IMR-90 (cell line): Measurements from ENCODE around the gene BRF1. TPM values are rescaled to one million over a fixed set of nuclear protein-coding genes. Genes with fewer than 3 reads are reported as not detected.
A peak's percentile ranks its signal among the peaks of the same experiment; 100 is the strongest.
"Not testable (repeated sequence)": the region's sequence is repeated elsewhere in the genome, so short reads cannot be mapped to it uniquely, and the experiment has no call there.

Experiments used
- ATAC-seq: fragments of 200-7000 bp; cut with Tn5 transposase; 2 replicates; pipeline ENCODE4 v1.9.1; 2020; ENCODE audit warnings: low read depth, mild to moderate bottlenecking, moderate library complexity
- BruUV-seq: library from RNA; stranded (reverse); fragments of 400-500 nt; replicated peaks from 2 replicates; lab custom pipeline; 2021; lab: Mats Ljungman, UMichigan
- CTCF ChIA-PET: fragments of 300-600 bp; formaldehyde crosslinking; extraction: SDS; loops from one replicate; lab custom pipeline; 2021; ENCODE audit warnings: antibody characterized with exemption; lab: Yijun Ruan, JAX
- POLR2A ChIA-PET: fragments of 300-600 bp; sonication (Branson Sonifier 250); formaldehyde crosslinking; loops from one replicate; lab custom pipeline; 2022; ENCODE audit warnings: antibody characterized with exemption; ENCODE audit not compliant: unreplicated experiment; lab: Charles Lee
- DNase-seq: peaks from one replicate; pipeline ENCODE4 v3.0.0; 2013
- H2AFZ ChIP-seq: replicated peaks from 2 replicates; pipeline ENCODE3; 2013; ENCODE audit warnings: low read length, mild to moderate bottlenecking; ENCODE audit not compliant: poor library complexity
- H2AK5ac ChIP-seq: 2 replicates; pipeline ENCODE4 v1.6.1; 2013; ENCODE audit warnings: low read depth, low read length, inconsistent platforms
- H2AK9ac ChIP-seq: replicated peaks from 2 replicates; pipeline ENCODE3; 2013; ENCODE audit warnings: mild to moderate bottlenecking, low read depth, low read length, moderate library complexity; ENCODE audit not compliant: poor library complexity
- H2BK120ac ChIP-seq: 2 replicates; pipeline ENCODE4 v1.6.1; 2013; ENCODE audit warnings: low read depth, low read length, inconsistent platforms
- H2BK15ac ChIP-seq: 3 replicates; pipeline ENCODE4 v1.6.1; 2013; ENCODE audit warnings: low read depth, low read length, inconsistent platforms
- H2BK20ac ChIP-seq: 2 replicates; pipeline ENCODE4 v1.6.1; 2013; ENCODE audit warnings: low read depth, mild to moderate bottlenecking, inconsistent platforms, low read length, moderate library complexity
- H2BK5ac ChIP-seq: 2 replicates; pipeline ENCODE4 v1.6.1; 2013; ENCODE audit warnings: mild to moderate bottlenecking, low read depth, low read length, inconsistent platforms; ENCODE audit not compliant: poor library complexity, severe bottlenecking
- H3K14ac ChIP-seq: replicated peaks from 2 replicates; pipeline ENCODE4 v1.6.1; 2013; ENCODE audit warnings: low read depth, low read length, inconsistent platforms
- H3K18ac ChIP-seq: 2 replicates; pipeline ENCODE4 v1.6.1; 2013; ENCODE audit warnings: low read depth, low read length, control low read depth
- H3K23ac ChIP-seq: 2 replicates; pipeline ENCODE4 v1.6.1; 2013; ENCODE audit warnings: low read depth, low read length, inconsistent platforms
- H3K27ac ChIP-seq: 2 replicates; pipeline ENCODE4 v1.5.1; 2013; ENCODE audit warnings: mild to moderate bottlenecking, control low read depth, low read length; ENCODE audit not compliant: insufficient read depth
- H3K27me3 ChIP-seq: 2 replicates; pipeline ENCODE4 v1.6.1; 2013; ENCODE audit warnings: low read length; ENCODE audit not compliant: control insufficient read depth, insufficient read depth
- H3K36me3 ChIP-seq: 2 replicates; pipeline ENCODE4 v1.6.1; 2013; ENCODE audit warnings: low read length, mixed read lengths; ENCODE audit not compliant: control insufficient read depth, insufficient read depth
- H3K4ac ChIP-seq: 2 replicates; pipeline ENCODE4 v1.6.1; 2013; ENCODE audit warnings: low read depth, low read length, inconsistent platforms
- H3K4me1 ChIP-seq: 2 replicates; pipeline ENCODE4 v1.6.1; 2013; ENCODE audit warnings: low read length, mixed read lengths; ENCODE audit not compliant: control insufficient read depth, insufficient read depth
- H3K4me2 ChIP-seq: 2 replicates; pipeline ENCODE4 v1.6.1; 2013; ENCODE audit warnings: low read depth, mild to moderate bottlenecking, control low read depth, low read length, moderate library complexity
- H3K4me3 ChIP-seq: 2 replicates; pipeline ENCODE4 v1.5.1; 2013; ENCODE audit warnings: low read depth, mild to moderate bottlenecking, control low read depth, low read length, moderate library complexity; ENCODE audit not compliant: insufficient read depth
- H3K56ac ChIP-seq: 2 replicates; pipeline ENCODE4 v1.6.1; 2013; ENCODE audit warnings: low read length, inconsistent platforms; ENCODE audit not compliant: insufficient read depth; ENCODE audit errors: extremely low read depth
- H3K79me1 ChIP-seq, 2 experiments: 2 replicates each; pipeline ENCODE4 v1.6.1; 2013; ENCODE audit warnings: low read length in 2 of 2, inconsistent platforms in 1 of 2, low read depth in 1 of 2
- H3K9ac ChIP-seq: 2 replicates; pipeline ENCODE4 v1.6.1; 2013; ENCODE audit warnings: low read depth, low read length, control low read depth
- H3K9me1 ChIP-seq: 2 replicates; pipeline ENCODE4 v1.6.1; 2013; ENCODE audit warnings: low read length, inconsistent platforms; ENCODE audit not compliant: insufficient read depth
- H3K9me3 ChIP-seq: 2 replicates; pipeline ENCODE4 v1.6.1; 2013; ENCODE audit warnings: low read length; ENCODE audit not compliant: control insufficient read depth, insufficient read depth
- H4K20me1 ChIP-seq: 2 replicates; pipeline ENCODE4 v1.6.1; 2013; ENCODE audit warnings: low read length, inconsistent platforms; ENCODE audit not compliant: insufficient read depth
- H4K5ac ChIP-seq: 2 replicates; pipeline ENCODE4 v1.6.1; 2013; ENCODE audit warnings: mild to moderate bottlenecking, low read depth, low read length, control low read depth
- H4K8ac ChIP-seq, 2 experiments: 2 replicates each; pipeline ENCODE4 v1.6.1; 2013; ENCODE audit warnings: low read depth in 2 of 2, low read length in 2 of 2, control low read depth in 1 of 2, inconsistent platforms in 1 of 2
- H4K91ac ChIP-seq: 2 replicates; pipeline ENCODE4 v1.6.1; 2013; ENCODE audit warnings: low read depth, low read length, inconsistent platforms; ENCODE audit not compliant: insufficient read depth
- BHLHE40 ChIP-seq: fragments of 150-350 bp; IDR thresholded peaks from 2 replicates; pipeline ENCODE4 v1.6.1; 2016; ENCODE audit warnings: mild to moderate bottlenecking, low read depth, low read length
- CHD1 ChIP-seq: IDR thresholded peaks from 2 replicates; pipeline ENCODE4 v1.6.1; 2012; ENCODE audit warnings: low read depth, low read length, improper control_type of control experiment
- SMC3 ChIP-seq: fragments of 150-350 bp; IDR thresholded peaks from 2 replicates; pipeline ENCODE4 v1.6.1; 2016; ENCODE audit warnings: low read depth, mild to moderate bottlenecking, antibody characterized with exemption, low read length, moderate library complexity
- WGBS, 2 experiments: methylation state at CpG; one replicate each; pipeline versions ENCODE4 v1.1.5 to v1.1.7; 2013; ENCODE audit warnings: missing lambda C conversion rate in 2 of 2; ENCODE audit not compliant: insufficient read length in 1 of 2; ENCODE audit errors: extremely low coverage in 2 of 2; 5-methylcytosine and 5-hydroxymethylcytosine counted together
- dilution Hi-C: fragments of 300-500 bp; cut with HindIII; formaldehyde crosslinking; loops from one replicate; pipeline ENCODE4 v1.14.3; 2018; ENCODE audit warnings: low sequenced_read_pairs; ENCODE audit not compliant: unreplicated experiment
- in situ Hi-C: fragments of 300-500 bp; cut with MboI; formaldehyde crosslinking; loops from 3 replicates; pipeline ENCODE4 v1.14.3; 2019; ENCODE audit warnings: low sequenced_read_pairs, inconsistent platforms, mixed read lengths
- intact Hi-C: fragments of 100-400 bp; cut with micrococcal nuclease; formaldehyde crosslinking; loops from 2 replicates; pipeline ENCODE4 v1.10.0; 2022
- polyA plus RNA-seq, 3 experiments: library from polyadenylated mRNA; depleted of rRNA; stranded (reverse); fragments of >200 nt; gene quantifications; 2 replicates each; pipeline ENCODE4 v1.2.3, GENCODE V29; 2012; ENCODE audit warnings: low replicate concordance in 1 of 3
- total RNA-seq: library from RNA; depleted of rRNA; stranded (reverse); fragments of >200 nt; gene quantifications from 2 replicates; pipeline ENCODE4 v1.2.3, GENCODE V29; 2012

The BRF1 gene
- total and polyA plus RNA-seq, 2 of the 4 experiments (the other 2 are of a cell fraction), result 12.4 to 16.7 TPM

- ChIA-PET POLR2A (no interaction called here), CTCF (no interaction called here)
- WGBS, 2 experiments, result 0% methylated on average over 17 of the region's 54 CpGs; no CpG with 5 or more reads in 1 of the 2 experiments
- Histone ChIP-seq H2BK120ac (no peak overlapping the region), H3K4me1 (peaks cover 7% of the 10 kb centered on the region), H3K18ac (no peak overlapping the region), H3K56ac (peak overlapping the region; percentile 18; the same call in 1 of the 2 replicates), H2AK5ac (peak overlapping the region; percentile 48; the same call in 1 of the 2 replicates), H3K9ac (peak overlapping the region; percentile 79), H4K20me1 (peaks cover 14% of the 10 kb centered on the region), H4K5ac (peak overlapping the region; percentile 44; the same call in 1 of the 2 replicates), H4K91ac (no peak overlapping the region; the same call in 1 of the 2 replicates), H2BK5ac (peak overlapping the region; percentile 59), H3K14ac (0 out of 2 replicates have a peak overlapping the region, but pooled peaks have one; percentile 31), H2BK20ac (no peak overlapping the region), H2BK15ac (no peak overlapping the region), H3K9me3 (no peaks in the 10 kb centered on the region), H3K27me3 (no peaks in the 10 kb centered on the region), H3K79me1 (peaks cover 14 to 38% of the 10 kb centered on the region in 2 experiments), H3K27ac (peak overlapping the region; percentile 71), H3K36me3 (no peaks in the 10 kb centered on the region), H3K23ac (peak overlapping the region; percentile 11; the same call in 1 of the 2 replicates), H3K4me3 (peak overlapping the region; percentile 96), H3K4ac (peak overlapping the region; percentile 36; the same call in 1 of the 2 replicates), H3K9me1 (peaks cover 8% of the 10 kb centered on the region; the same call in 1 of the 2 replicates), H4K8ac (peak overlapping the region; percentile 50 to 99; a peak in 2 of 4 replicates), H2AK9ac (peak overlapping the region; percentile 94), H2AFZ (peak overlapping the region; percentile 100), H3K4me2 (peak overlapping the region; percentile 87)
- intact Hi-C loops, result no loop called here
- ATAC-seq, result no peak; the same call in none of the 2 replicates
- no TSS peak for BruUV-seq
- dilution Hi-C loops, result no loop called here
- no peak for DNase-seq
- TF ChIP-seq CHD1 (no peak), SMC3 (no peak), BHLHE40 (no peak)
- in situ Hi-C loops, result no loop called here
Observed at GRCh38 chr14:105299654-105300541, 903 bp downstream of the BRF1 start.

DNA sequence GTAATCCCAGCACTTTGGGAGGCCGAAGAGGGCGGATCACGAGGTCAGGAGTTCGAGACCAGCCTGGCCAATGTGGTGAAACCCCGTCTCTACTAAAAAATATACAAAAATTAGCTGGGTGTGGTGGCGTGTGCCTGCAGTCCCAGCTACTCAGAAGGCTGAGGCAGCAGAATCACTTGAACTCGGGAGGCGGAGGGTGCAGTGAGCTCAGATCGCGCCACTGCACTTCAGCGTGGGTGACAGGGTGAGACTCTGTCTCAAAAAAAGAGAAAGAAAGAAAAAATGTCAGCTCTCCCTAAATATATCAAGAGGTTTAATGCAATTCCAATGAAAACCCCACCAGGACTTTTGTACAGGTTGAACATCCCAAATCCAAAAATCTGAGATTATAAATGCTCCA, 3.5 kb downstream of the BRF1 start:
- H3K4me3 ChIP-seq, H3K36me3 ChIP-seq, H2AK9ac ChIP-seq, H3K4ac ChIP-seq, intact Hi-C loops, ATAC-seq, H4K5ac ChIP-seq, H3K23ac ChIP-seq, CTCF ChIA-PET, H4K91ac ChIP-seq, H3K9me1 ChIP-seq, POLR2A ChIA-PET, H3K9ac ChIP-seq, H2BK20ac ChIP-seq, H2BK120ac ChIP-seq, in situ Hi-C loops, H2AFZ ChIP-seq, H2BK5ac ChIP-seq, dilution Hi-C loops, H3K27ac ChIP-seq, DNase-seq, H3K14ac ChIP-seq, H3K9me3 ChIP-seq, H3K56ac ChIP-seq, H3K4me2 ChIP-seq, BruUV-seq, H2AK5ac ChIP-seq, H3K18ac ChIP-seq, H2BK15ac ChIP-seq, H3K27me3 ChIP-seq, H4K8ac ChIP-seq: not testable (repeated sequence)
- peaks cover 39% of the 10 kb centered on the region for H4K20me1 ChIP-seq
- H3K4me1 ChIP-seq, result peaks cover 13% of the 10 kb centered on the region
- H3K79me1 ChIP-seq, result peaks cover 22 to 64% of the 10 kb centered on the region in 2 experiments
- WGBS, 2 experiments, result no CpG with 5 or more reads among the region's 11 CpGs
